Activated CD8-positive, alpha-beta memory T cell treated with anti-CD3 and anti-CD28 coated beads, Interleukin-2, amount 50 U/mL, for 4 hours (primary cell): Measurements from ENCODE around the gene CERS4.
"Not testable (repeated sequence)": the region's sequence is repeated elsewhere in the genome, so short reads cannot be mapped to it uniquely, and the experiment has no call there.

Source experiments
- DNase-seq: peaks from one replicate; pipeline ENCODE4 v3.0.0-alpha.2; 2020

Gene CERS4

DNA sequence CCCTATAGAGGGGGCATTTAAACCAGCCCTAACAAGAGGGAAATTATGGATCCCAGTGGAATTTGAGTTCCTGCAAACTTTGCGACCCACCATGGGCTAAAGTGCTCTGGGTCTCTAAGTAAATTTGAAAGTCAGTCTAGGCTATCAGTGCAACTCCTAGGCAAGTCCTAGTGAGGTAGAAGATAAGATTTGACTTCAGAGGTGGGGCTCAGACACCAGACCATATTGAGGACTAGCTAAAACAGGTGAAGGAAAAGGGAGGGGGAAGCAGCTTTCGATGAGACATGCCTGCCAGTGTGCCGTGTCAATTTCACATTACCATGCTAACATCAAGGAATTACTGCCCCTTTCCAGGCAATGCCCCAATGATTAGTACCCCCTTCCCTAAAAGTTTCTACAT is 60.6 kb downstream of the CERS4 start:
- no peak for DNase-seq

- not testable (repeated sequence) for DNase-seq
Observed at GRCh38 chr19:8276508-8276907, 67.3 kb downstream of the CERS4 start.

DNA sequence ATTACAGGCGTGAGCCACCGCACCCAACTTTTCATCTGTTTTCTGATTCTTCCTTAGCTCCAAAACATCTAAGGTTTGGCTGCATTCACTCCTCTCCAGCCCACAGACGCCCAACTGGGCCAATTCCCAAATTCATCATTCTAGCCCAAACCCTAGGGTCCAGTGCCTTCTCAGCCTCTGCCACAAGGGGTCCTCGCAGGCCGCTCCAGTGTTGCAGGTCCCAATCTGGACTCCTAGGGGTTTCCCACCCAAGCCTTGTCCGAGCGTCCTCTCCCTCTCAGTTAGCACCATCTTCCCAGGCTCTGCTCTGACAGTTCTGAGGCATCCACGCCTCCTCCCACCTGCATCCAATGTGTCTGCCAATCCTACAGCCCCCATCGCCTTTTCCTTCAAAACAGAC is 82.2 kb downstream of the CERS4 start:
- not testable (repeated sequence) for DNase-seq

- no peak for DNase-seq
Observed at GRCh38 chr19:8302357-8302691, 93.2 kb downstream of the CERS4 start.

DNA sequence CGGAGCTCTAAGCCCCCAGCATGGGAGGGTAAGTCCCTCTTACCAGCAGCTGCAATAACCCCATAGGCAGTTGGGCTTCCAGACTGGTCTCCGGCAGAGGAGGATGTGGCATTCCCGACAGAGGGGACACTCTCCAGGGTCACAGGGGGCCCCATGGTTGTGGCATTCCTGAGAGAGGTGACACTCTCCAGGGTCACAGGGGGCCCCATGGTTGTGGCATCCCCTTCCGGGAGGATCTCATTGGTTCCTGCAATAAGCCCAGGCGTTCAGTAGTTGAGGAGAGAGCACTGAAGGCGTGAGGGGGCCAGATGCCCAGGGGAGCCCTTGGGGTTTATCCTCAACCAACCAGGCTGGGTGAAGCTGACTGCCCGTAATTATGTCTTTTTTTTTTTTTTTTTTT is 93.6 kb downstream of the CERS4 start:
- peak; percentile 6 for DNase-seq

DNA sequence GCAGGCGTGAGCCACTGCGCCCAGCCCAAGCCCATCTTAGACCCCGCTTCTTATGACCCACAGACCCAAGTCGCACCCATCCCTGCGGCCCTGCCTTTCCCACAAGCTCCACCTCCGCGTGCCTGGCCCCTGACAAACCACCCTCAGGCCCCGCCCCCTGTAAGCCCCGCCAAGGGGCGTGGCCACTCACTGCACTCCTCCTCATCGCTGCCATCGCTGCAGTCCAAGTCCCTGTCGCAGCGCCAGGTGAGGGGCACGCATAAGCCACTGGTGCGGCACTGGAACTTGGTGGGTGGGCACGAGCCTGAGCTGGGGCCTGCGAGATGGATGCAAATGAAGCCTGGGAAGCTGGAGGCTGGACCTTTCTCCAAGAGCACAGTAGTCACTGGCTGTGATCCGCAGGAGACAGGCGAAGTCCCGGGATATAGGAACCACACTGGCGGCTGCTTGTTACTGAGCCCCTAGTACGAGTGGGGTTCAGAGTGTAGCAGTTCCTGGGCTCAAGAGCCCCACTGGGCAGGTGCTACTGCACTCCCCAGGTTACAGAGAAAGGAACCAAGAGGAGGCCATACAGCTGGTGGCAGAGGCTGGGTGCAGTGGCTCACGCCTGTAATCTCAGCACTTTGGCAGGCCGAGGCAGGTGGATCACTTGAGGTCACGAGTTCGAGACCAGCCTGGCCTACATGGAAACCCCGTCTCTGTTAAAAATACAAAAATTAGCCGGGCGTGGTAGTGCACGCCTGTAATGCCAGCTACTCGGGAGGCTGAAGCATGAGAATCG is 95.9 kb downstream of the CERS4 start:
- peak; percentile 19 for DNase-seq

- peak; percentile 3 for DNase-seq
Observed at GRCh38 chr19:8305798-8306197, 96.6 kb downstream of the CERS4 start.

DNA sequence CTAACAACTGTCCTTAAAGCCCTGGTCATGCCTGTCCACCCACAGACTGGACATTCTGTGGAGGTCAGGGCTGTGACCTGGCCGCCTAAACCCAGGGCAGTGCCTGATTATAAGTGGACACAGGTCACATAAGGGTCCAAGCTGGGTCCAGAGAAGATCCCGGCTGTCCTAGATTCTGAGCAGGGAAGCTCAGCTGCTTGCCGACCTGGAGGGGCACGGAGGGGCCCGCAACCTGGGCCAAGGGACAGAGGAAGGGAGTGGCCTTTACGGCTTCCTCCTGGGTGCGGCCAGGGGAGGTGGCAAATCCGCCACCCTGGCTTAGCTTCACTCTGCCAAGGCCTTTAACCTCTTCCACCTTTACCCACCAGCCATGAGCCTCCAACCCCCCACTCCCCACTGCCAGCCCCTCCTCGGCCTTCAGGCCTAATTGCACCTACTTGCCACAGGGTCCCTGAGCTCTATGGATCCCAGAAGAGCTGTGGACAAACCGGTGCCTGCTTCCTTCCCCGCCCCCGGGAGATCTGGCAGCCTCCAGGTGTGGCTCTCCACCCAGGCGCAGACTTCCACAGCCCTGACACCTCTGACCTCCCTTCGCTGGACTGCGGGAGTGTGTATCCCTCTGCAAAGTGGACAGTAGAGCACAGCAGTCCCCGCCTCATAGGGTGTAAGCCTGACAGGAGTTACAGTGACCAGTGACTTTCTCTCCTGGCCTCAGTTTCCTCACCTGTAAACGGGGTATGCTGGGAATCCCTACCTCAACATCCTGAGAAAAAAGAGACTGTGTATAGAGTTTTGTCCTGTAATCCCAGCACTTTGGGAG is 97.3 kb downstream of the CERS4 start:
- DNase-seq, result peak; percentile 19

- DNase-seq, result peak; percentile 19
Observed at GRCh38 chr19:8307400-8307964, 98.3 kb downstream of the CERS4 start.

- peak; percentile 85 for DNase-seq
Observed at GRCh38 chr19:8307965-8308866, 99.0 kb downstream of the CERS4 start, which contains the start of gene CD320. Gene CD320 (minus strand): TSS chr19:8308358. CDS start chr19:8308290, 68 bp downstream.

DNA sequence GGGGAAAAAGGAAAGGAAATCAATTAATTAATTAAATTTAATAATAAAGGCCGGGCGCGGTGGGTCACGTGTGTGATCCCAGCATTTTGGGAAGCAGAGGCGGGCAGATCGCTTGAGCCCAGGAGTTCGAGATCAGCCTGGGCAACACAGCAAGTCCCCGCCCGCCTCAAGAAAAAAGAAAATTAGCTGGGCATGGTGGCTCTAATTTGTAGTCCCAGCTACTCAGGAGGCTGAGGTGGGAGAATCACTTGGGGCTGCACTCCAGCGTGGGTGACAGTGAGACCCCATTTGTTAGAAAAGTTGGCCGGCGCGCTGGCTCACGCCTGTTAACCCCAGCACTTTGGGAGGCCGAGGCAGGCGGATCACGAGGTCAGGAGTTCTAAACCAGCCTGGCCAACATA is 99.7 kb downstream of the CERS4 start:
- DNase-seq, result no peak

DNA sequence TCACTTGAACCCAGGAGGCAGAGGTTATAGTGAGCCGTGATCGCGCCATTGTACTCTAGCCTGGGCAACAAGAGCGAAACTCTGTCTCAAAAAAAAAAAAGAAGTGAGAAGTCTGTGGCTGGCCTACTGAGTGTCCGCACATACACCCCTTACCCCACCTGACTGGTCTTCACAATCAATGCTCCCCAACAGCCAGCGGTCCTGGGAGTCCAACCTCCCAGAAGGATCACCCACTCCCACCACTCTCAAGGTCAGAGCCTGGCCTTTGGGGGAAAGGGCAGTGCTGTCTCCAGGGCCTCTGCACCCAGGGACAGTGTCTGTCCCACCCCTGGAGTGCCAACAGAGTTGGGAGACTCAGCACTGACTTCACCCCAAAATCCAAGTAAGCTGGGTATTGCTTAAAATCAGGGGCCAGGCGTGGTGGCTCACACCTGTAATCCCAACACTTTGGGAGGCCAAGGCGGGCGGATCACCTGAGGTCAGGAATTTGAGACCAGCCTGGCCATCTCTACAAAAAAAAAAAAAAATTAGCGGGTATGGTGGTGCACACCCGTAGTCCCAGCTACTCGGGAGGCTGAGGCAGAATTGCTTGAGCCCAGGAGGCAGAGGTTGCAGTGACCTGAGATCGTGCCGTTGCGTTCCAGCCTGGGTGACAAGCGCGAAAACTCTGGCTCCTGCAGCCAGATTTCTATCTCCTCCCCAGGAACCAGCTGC is 101.3 kb downstream of the CERS4 start:
- DNase-seq, result no peak

DNA sequence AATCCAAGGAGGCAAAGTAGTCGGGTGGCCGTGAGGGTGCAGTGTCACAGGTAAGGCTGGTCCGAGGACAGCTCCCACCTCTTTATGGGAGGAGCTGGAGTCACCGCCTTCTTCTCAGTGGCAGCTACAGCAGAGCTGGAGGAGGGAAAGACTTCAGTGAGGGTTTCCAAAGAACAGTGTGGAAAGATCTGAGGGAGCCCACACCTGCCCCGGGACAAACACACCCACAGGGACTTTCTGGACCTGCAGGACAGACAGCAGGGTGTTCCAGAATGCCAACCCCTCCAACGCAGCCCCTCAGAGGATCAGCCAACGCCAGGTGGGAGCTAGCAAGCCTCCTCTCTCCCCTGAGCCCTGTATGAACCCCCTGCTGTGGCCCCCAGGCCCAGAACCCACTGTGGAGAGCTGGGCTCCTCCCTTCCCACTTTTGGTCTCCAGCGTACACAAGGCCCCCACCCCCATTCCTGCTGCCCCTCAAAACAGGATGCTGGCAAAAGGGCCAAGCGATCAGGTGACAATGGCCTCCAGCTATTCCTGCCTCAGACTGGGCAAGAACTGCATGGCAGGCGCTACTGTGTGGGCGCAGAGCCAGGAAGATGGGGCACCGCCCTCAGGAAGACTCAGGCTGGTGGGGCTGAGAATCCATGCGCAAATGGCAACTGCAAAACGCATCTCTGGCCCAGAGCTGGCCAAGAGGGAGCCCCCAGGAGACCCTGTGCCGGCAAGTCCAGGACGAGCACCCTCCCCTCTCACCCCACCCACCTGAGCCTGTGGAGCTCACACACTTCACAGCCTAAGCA is 102.5 kb downstream of the CERS4 start:
- no peak for DNase-seq
